Activated CD4-positive, alpha-beta T cell treated with anti-CD3 and anti-CD28 coated beads, Interleukin-2, amount 10 ng/mL, durations not matched to agents 7 days and 5 days (primary cell): ENCODE results near the gene VPS13D. TPM values are rescaled to one million over a fixed set of nuclear protein-coding genes. Genes with fewer than 3 reads are reported as not detected.

Experiments used
- CTCF ChIA-PET: fragments of 350-600 bp; sonication (Branson Sonifier 250); formaldehyde crosslinking; loops from one replicate; lab custom pipeline; 2021; ENCODE audit warnings: antibody characterized with exemption; lab: Charles Lee
- POLR2A ChIA-PET: fragments of 350-600 bp; sonication (Branson Sonifier 250); formaldehyde crosslinking; loops from one replicate; lab custom pipeline; 2021; ENCODE audit warnings: antibody characterized with exemption; lab: Charles Lee
- DNase-seq: peaks from one replicate; pipeline ENCODE4 v3.0.0-alpha.2; 2020
- H3K27ac Mint-ChIP-seq: one replicate; pipeline ENCODE4 v1.8.0; 2021; ENCODE audit warnings: mild to moderate bottlenecking, moderate library complexity, mixed read lengths
- H3K27me3 Mint-ChIP-seq: one replicate; pipeline ENCODE4 v1.8.0; 2021; ENCODE audit warnings: mixed read lengths
- H3K36me3 Mint-ChIP-seq: one replicate; pipeline ENCODE4 v1.8.0; 2021; ENCODE audit warnings: low read depth, mixed read lengths
- H3K4me1 Mint-ChIP-seq: one replicate; pipeline ENCODE4 v1.8.0; 2021; ENCODE audit warnings: mixed read lengths
- H3K4me3 Mint-ChIP-seq: one replicate; pipeline ENCODE4 v1.8.0; 2021; ENCODE audit warnings: mild to moderate bottlenecking, moderate library complexity, mixed read lengths
- H3K9me3 Mint-ChIP-seq: one replicate; pipeline ENCODE4 v1.8.0; 2021; ENCODE audit warnings: mixed read lengths
- total RNA-seq, 2 experiments: library from RNA; stranded (reverse); gene quantifications; one replicate each; pipeline ENCODE4 v1.2.3, GENCODE V29; 2021

VPS13D gene, protein sequence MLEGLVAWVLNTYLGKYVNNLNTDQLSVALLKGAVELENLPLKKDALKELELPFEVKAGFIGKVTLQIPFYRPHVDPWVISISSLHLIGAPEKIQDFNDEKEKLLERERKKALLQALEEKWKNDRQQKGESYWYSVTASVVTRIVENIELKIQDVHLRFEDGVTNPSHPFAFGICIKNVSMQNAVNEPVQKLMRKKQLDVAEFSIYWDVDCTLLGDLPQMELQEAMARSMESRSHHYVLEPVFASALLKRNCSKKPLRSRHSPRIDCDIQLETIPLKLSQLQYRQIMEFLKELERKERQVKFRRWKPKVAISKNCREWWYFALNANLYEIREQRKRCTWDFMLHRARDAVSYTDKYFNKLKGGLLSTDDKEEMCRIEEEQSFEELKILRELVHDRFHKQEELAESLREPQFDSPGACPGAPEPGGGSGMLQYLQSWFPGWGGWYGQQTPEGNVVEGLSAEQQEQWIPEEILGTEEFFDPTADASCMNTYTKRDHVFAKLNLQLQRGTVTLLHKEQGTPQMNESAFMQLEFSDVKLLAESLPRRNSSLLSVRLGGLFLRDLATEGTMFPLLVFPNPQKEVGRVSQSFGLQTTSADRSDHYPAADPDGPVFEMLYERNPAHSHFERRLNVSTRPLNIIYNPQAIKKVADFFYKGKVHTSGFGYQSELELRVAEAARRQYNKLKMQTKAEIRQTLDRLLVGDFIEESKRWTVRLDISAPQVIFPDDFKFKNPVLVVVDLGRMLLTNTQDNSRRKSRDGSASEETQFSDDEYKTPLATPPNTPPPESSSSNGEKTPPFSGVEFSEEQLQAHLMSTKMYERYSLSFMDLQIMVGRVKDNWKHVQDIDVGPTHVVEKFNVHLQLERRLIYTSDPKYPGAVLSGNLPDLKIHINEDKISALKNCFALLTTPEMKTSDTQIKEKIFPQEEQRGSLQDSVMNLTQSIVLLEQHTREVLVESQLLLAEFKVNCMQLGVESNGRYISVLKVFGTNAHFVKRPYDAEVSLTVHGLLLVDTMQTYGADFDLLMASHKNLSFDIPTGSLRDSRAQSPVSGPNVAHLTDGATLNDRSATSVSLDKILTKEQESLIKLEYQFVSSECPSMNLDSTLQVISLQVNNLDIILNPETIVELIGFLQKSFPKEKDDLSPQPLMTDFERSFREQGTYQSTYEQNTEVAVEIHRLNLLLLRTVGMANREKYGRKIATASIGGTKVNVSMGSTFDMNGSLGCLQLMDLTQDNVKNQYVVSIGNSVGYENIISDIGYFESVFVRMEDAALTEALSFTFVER (N-terminal part only)
- 10 to 100 TPM; 34.0 to 41.9 TPM for total RNA-seq

DNA sequence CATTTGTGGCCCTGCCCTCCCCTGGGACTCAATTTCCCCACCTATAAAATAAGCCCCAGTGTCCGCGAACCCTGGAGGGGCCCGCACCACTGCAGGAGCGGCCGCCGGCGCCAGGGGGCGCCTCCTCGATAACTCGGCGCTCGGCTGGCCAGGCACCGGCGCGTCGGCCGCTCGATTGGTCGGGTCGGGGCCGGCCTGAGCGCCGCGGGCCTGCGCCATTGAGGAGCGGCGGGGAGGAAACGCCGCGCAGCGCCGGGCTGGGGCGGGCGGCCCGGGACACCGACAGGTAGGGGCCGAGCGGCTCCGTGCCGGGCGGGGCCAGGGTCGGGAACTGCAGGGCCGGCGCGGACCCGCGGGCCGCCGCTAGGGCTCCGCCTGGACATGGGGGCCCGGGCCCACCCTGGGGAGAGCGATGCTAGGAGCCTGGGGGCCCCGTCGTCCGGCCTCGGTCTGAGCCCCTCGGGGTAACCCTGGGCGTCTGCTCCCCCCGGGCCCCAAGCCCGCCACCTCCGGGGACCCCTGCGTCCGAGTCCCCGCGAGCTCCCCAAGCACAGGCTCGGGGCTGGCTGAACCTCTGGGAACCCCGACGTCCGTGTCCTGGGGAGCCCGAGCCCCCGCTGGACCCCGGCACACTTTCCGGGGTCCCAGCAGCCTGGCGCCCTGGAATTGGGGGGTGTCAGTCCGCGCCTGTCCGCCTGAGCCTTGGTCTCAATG is at the start of gene VPS13D:
TSS of gene VPS13D (plus strand) at position 196 of the 714 bp plus-strand sequence. CDS start 4,237 bp downstream, outside the sequence.
- Mint-ChIP-seq H3K4me1 (peaks cover 14% of the 10 kb centered on the region), H3K9me3 (no peaks in the 10 kb centered on the region), H3K27ac (peak within 1 kb of the TSS; percentile 75), H3K27me3 (peaks cover 8% of the 10 kb centered on the region), H3K4me3 (peak within 1 kb of the TSS; percentile 82), H3K36me3 (no peaks in the 10 kb centered on the region)
- ChIA-PET POLR2A (no interaction called here), CTCF (interaction anchor here (1.2 to 2.8 kb wide), 3 partner anchors 47 to 429 kb away, joined by 4 to 13 read pairs (median 4); no protein-coding TSS in a partner anchor)
- peak; percentile 87 for DNase-seq

DNA sequence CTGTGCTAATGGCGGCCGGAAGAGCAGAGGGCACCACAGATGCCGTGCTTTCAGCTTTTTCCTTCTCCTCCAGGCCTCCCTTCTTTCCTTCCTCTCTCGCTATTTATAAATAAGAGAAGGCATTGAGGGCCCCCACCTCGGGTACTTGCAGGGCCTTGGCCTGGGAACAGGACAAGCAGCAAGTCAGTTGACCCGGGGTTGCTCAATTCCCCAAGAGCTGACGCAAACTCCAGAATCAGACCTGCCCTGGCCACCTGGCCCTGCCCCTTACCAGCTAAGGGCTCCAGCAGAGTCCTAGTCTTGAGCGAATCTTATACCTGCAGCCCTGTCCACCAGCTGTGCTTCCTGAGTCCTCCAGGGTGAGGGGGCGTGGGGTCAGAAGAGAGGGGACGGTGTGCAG is 49.5 kb upstream of the VPS13D start:
- H3K4me3 Mint-ChIP-seq = no peak overlapping the region
- H3K9me3 Mint-ChIP-seq = no peaks in the 10 kb centered on the region
- POLR2A ChIA-PET = no interaction called here
- H3K27ac Mint-ChIP-seq = peak overlapping the region; percentile 64
- peaks cover 69% of the 10 kb centered on the region for H3K4me1 Mint-ChIP-seq
- peaks cover 30% of the 10 kb centered on the region for H3K36me3 Mint-ChIP-seq
- DNase-seq = no peak
- no peaks in the 10 kb centered on the region for H3K27me3 Mint-ChIP-seq
- CTCF ChIA-PET = interaction anchor here (1.0 to 4.5 kb wide), 2 partner anchors 8 to 16 kb away, joined by 5 to 26 read pairs; no protein-coding TSS in a partner anchor

DNA sequence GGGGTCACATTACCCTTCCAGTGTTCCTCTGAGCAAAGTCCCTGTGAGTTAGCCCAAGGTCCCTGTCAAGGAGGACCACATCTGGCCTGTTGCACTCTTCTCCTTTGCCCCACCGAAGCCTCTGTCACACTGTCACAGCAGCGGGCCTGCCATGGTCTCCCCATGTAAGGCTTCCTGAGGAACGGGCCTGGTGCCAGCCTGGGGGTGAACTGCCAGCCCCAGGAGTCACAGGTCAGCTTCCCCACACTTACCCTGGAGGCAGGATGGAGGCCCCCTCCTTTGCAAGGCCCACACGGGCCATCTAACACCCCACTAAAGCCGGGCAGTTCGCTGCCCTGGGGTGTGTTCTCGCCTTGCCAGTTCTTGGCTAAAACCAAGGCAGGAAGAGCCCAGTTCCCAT is 48.9 kb upstream of the VPS13D start:
- Mint-ChIP-seq H3K27ac (peak overlapping the region; percentile 13), H3K4me1 (peaks cover 64% of the 10 kb centered on the region)
- POLR2A ChIA-PET = no interaction called here

DNA sequence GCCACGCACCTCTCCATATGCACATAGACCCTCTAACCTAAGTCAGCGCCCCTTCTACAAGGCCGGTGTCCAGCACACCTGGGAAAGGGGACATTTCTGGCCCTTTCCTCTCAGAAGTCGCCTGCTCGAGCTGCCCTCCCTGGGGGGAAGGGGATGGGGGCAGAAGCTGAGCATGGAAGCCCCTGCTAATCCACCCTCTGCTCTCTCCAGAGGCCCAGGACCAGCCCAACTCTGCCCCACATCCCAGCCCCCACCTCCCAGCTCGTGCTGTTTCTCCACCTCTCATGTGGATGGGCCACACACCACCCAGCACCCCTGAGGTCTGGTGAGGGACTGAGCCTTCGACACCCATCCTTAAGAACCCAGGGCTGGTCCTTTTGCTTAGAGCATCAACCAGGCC is 48.3 kb upstream of the VPS13D start:
- CTCF ChIA-PET = interaction anchor here (2.1 kb wide), 1 partner anchor 56 kb away, joined by 11 read pairs; no protein-coding TSS in a partner anchor
- Mint-ChIP-seq H3K36me3 (peaks cover 20% of the 10 kb centered on the region), H3K27me3 (no peaks in the 10 kb centered on the region), H3K27ac (peak overlapping the region; percentile 41), H3K9me3 (no peaks in the 10 kb centered on the region), H3K4me3 (no peak overlapping the region), H3K4me1 (peaks cover 59% of the 10 kb centered on the region)
- DNase-seq = no peak
- POLR2A ChIA-PET = no interaction called here

More for the DNA sequence above, 48.9 kb upstream of the VPS13D start:
- no peak for DNase-seq
- Mint-ChIP-seq H3K9me3 (no peaks in the 10 kb centered on the region), H3K27me3 (no peaks in the 10 kb centered on the region), H3K36me3 (peaks cover 25% of the 10 kb centered on the region), H3K4me3 (no peak overlapping the region)
- CTCF ChIA-PET = interaction anchor here (1.0 kb wide), 1 partner anchor 16 kb away, joined by 5 read pairs; no protein-coding TSS in a partner anchor

DNA sequence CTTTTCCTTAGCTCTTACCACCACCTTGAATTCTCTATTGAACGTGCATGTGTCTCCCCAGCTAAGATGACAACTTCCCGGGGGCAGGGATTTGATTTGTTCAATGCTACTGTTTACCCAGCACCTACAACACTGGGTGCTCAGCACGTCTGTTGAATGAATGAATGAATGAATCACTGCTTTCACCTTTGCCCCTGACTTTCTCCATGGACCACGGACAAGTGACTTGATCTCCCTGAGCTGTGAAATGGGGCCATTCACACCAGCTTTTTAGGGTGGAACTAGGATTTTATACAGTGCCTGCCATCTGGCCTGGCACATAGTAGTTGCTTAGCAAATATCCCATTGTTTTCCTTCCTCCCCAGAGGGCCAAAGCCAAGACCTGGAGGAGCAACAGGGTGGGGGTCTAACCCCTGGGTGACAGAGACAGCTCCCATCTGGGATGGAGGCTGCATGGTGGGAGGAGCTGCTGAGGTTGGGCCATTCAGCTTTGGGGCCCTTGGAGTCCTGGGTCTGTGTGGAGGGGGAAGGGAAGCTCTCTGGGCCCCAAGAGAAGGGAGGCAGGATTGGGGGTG is 47.3 kb upstream of the VPS13D start:
- H3K4me1 Mint-ChIP-seq = peaks cover 55% of the 10 kb centered on the region
- ChIA-PET POLR2A (interaction anchor here (0.7 kb wide), 1 partner anchor 275 kb away, joined by 3 read pairs; no protein-coding TSS in a partner anchor), CTCF (interaction anchor here (0.7 to 2.1 kb wide), 7 partner anchors 11 to 437 kb away, joined by 3 to 11 read pairs (median 3); no protein-coding TSS in a partner anchor)
- H3K4me3 Mint-ChIP-seq = no peak overlapping the region
- peak overlapping the region; percentile 43 for H3K27ac Mint-ChIP-seq
- peaks cover 16% of the 10 kb centered on the region for H3K36me3 Mint-ChIP-seq
- H3K9me3 Mint-ChIP-seq = no peaks in the 10 kb centered on the region
- no peak for DNase-seq
- H3K27me3 Mint-ChIP-seq = no peaks in the 10 kb centered on the region

DNA sequence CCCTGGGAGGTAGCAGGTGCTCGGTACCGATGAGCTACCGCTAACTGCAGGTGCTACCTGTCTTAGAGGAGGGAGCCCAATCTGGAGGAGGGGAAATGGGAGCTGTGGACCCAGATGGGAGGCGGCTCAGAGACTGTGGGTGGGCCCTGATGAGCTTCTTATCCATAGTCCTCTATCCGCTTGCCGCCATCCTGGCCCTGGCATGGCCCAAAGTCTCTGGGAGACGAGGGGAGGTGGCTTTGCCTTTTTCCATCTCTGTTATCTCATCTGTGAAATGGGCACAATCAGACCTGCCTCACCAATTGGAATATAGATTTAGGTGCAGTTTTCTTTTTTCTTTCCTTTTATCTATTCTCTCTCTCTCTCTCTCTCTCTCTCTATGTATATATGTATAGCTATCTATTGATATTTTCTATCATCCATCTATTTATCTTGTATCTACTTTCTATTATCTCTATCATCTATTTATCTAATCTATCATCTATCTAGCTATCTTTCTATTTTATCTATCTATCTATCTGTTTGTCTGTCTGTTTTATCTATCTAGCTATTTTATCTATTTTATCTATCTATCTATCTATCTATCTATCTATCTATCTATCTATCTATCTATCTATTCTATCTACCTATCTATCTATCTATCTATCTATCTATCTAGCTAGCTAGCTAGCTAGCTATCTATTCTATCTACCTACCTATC is 46.6 kb upstream of the VPS13D start:
- ChIA-PET CTCF (interaction anchor here (0.7 to 2.1 kb wide), 7 partner anchors 11 to 437 kb away, joined by 3 to 11 read pairs (median 3); no protein-coding TSS in a partner anchor), POLR2A (interaction anchor here (0.6 to 0.7 kb wide), 2 partner anchors 44 to 276 kb away, joined by 3 read pairs; no protein-coding TSS in a partner anchor)
- Mint-ChIP-seq H3K4me3 (no peak overlapping the region), H3K4me1 (peaks cover 54% of the 10 kb centered on the region), H3K36me3 (peaks cover 15% of the 10 kb centered on the region), H3K27me3 (no peaks in the 10 kb centered on the region), H3K9me3 (no peaks in the 10 kb centered on the region), H3K27ac (no peak overlapping the region)
- DNase-seq = no peak

DNA sequence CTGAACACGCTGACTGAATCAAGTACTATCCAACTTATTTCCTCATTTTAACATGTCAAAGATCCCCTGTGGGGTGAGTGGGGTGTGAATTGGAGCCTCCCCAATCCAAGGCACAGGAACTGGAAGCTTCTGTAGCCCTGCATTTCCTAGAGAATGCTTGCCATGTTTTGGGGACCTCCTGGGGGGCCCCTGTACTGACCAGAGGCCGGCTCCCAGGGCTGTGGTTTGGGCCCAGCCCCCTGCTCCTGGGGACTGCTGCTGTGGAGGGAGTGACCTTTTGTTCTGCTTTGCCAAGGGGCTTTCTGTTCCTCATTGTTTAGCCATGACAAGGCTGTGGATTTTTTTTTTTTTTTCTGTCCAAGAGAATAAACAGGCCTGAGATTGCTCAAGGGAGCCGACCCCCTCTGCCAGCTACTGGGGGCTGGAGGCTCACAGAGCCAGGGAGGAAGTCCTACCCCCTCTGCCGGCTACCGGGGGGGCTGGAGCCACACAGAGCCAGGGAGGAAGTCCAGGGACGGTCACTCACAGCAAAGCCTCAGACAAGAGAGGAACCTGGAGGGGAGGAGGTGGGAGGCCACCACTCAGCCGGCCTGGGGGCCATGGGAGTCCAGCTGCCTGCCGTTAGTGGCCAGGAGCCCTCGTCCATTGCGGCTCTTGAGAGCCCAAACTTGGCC is 45.7 kb upstream of the VPS13D start:
- H3K4me3 Mint-ChIP-seq = no peak overlapping the region
- peaks cover 49% of the 10 kb centered on the region for H3K4me1 Mint-ChIP-seq
- peak overlapping the region; percentile 41 for H3K27ac Mint-ChIP-seq
- peaks cover 13% of the 10 kb centered on the region for H3K36me3 Mint-ChIP-seq
- ChIA-PET CTCF (interaction anchor here (1.6 to 1.7 kb wide), 2 partner anchors 10 to 60 kb away, joined by 3 to 4 read pairs; no protein-coding TSS in a partner anchor), POLR2A (no interaction called here)
- no peaks in the 10 kb centered on the region for H3K9me3 Mint-ChIP-seq
- no peak for DNase-seq
- no peaks in the 10 kb centered on the region for H3K27me3 Mint-ChIP-seq

DNA sequence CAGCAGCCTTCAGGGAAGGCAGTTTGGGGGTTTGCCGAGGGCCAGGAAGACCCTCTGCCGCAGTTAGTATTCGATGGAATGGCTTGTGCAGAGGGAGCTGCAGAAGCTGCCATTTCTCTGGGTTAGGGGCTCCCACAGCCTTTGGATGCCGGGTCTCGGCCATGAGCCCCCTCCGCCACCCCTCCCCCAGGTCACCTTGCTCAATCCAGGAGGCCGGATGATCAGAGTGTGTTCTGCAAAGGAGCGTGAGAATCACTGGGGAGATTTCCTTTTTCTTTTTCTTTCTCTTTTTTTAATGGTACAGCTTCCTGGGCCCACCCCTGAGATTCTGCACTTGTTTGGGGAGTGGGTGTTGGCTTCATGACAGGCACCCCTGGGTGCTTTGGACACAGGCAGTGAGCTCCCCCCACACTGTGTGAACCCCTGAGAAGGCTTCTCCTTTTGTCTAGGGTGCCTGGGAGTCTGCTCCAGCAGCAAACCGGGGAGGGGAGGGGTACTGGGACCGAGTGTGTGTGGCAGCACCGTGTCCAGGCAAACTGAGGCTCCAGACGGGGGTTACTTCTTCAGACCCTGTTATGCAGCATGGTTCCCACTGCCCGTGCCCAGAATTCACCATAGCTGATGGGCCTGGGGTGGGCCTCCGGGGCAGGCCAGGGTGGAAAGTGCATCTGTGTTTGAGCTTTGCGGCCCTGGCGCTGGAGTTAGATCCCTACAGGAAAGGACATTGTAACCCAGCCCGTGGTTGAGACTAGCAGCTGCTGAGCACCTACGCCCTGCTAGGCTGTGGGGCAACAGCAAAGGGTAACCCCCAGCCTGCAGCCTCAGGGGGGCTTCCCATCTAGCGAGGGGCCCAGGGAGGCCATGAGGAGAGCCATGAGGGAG is 44.6 kb upstream of the VPS13D start:
- Mint-ChIP-seq H3K27me3 (no peaks in the 10 kb centered on the region), H3K4me3 (no peak overlapping the region), H3K4me1 (peaks cover 45% of the 10 kb centered on the region), H3K27ac (peak overlapping the region; percentile 57), H3K9me3 (no peaks in the 10 kb centered on the region), H3K36me3 (peaks cover 17% of the 10 kb centered on the region)
- ChIA-PET POLR2A (no interaction called here), CTCF (interaction anchor here (1.3 to 6.3 kb wide), 3 partner anchors 7 to 61 kb away, joined by 3 to 26 read pairs (median 4); partner anchors contain the start of gene TNFRSF1B)
- DNase-seq = no peak

DNA sequence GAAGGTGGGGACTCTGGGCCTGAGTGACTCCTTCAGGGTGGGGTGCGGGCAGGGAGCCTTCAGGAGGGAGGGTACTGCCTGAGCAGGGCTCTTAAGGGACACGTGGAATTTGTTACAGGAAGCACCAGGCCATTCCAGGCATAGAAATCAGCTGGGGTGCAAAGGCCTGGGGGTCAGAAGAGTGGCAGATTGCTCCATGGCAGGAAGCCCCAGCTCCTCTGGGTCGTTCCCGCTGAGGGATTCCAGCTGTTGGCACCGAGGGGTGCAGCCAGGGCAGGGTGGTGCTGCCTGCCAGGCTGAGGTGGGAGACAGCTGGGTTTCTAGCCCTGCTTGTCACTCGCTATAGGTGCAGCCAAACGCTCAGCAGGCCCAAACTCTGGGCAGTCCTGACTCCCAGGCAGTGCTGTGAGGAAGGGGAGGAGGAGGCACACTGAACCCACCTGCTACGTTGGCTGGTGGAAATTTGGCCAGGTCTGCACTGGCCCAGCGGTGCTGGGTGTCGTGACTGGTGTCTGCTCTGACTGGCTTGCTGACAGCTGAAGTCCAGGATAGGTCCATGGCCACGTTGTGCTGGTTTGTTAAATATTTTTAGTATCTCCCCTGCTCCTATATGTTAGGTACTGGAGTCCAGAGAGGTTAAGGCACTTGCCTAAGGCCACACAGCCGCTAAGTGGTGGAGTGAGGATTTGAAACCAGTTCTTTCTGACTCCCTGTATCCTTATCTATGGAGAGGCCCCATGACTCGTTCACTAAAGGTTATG is 43.7 kb upstream of the VPS13D start:
- H3K4me1 Mint-ChIP-seq = peaks cover 43% of the 10 kb centered on the region
- H3K36me3 Mint-ChIP-seq = peaks cover 21% of the 10 kb centered on the region
- no peak overlapping the region for H3K27ac Mint-ChIP-seq

More for the DNA sequence above, 43.7 kb upstream of the VPS13D start:
- no peaks in the 10 kb centered on the region for H3K27me3 Mint-ChIP-seq
- no peak overlapping the region for H3K4me3 Mint-ChIP-seq
- no peak for DNase-seq
- ChIA-PET POLR2A (no interaction called here), CTCF (interaction anchor here (1.2 to 6.3 kb wide), 3 partner anchors 8 to 36 kb away, joined by 3 to 26 read pairs (median 3); partner anchors contain the start of gene TNFRSF1B)
- H3K9me3 Mint-ChIP-seq = no peaks in the 10 kb centered on the region
